Adipocyte (in vitro differentiated cells): ENCODE measurements around the gene ADAMTS17.

Source experiments
- DNase-seq: peaks from one replicate; pipeline ENCODE4 v3.0.0-alpha.2; 2015; ENCODE audit warnings: low read depth
- H3K27me3 ChIP-seq: replicated peaks from 2 replicates; pipeline ENCODE4 v1.7.0; 2013; ENCODE audit warnings: mild to moderate bottlenecking, low read length, moderate library complexity; ENCODE audit not compliant: control insufficient read depth, insufficient read depth
- H3K36me3 ChIP-seq: 2 replicates; pipeline ENCODE4 v1.7.0; 2013; ENCODE audit warnings: low read length, mild to moderate bottlenecking, moderate library complexity; ENCODE audit not compliant: control insufficient read depth, insufficient read depth, severe bottlenecking
- H3K4me1 ChIP-seq: 2 replicates; pipeline ENCODE4 v1.7.0; 2013; ENCODE audit warnings: mild to moderate bottlenecking, low read length, moderate library complexity; ENCODE audit not compliant: control insufficient read depth, insufficient read depth
- H3K4me3 ChIP-seq: 2 replicates; pipeline ENCODE4 v1.7.0; 2013; ENCODE audit warnings: mild to moderate bottlenecking, low read length, moderate library complexity
- H3K9ac ChIP-seq: 2 replicates; pipeline ENCODE4 v1.7.0; 2013; ENCODE audit warnings: mild to moderate bottlenecking, low read length, moderate library complexity
- H3K9me3 ChIP-seq: 2 replicates; pipeline ENCODE4 v1.7.0; 2013; ENCODE audit warnings: mild to moderate bottlenecking, low read length, moderate library complexity; ENCODE audit not compliant: control insufficient read depth

ADAMTS17 gene

DNA sequence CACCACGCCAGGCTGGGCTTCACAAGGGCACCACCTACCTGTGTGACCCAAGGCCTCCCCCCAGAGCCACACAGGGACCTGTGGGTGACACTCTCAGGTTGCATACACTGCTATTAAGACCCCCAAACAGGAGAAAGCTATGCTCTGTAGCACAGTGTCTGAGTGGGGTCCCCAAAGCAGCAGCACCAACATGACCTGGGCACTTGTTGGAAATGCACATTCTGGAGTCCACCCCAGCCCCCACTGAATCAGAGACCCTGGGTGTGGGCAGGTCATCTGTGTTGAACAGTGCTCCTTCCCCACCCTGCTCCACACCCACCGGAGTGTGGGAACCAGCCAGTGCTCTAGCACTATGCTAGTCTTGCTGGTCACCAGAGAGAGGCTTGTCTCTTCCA is 76.1 kb downstream of the ADAMTS17 start:
- H3K4me3 ChIP-seq, result no peak overlapping the region
- no peaks in the 10 kb centered on the region for H3K9me3 ChIP-seq
- H3K4me1 ChIP-seq, result no peaks in the 10 kb centered on the region
- no peaks in the 10 kb centered on the region for H3K36me3 ChIP-seq
- DNase-seq, result no peak
- peaks cover 3% of the 10 kb centered on the region for H3K27me3 ChIP-seq
- no peak overlapping the region for H3K9ac ChIP-seq

DNA sequence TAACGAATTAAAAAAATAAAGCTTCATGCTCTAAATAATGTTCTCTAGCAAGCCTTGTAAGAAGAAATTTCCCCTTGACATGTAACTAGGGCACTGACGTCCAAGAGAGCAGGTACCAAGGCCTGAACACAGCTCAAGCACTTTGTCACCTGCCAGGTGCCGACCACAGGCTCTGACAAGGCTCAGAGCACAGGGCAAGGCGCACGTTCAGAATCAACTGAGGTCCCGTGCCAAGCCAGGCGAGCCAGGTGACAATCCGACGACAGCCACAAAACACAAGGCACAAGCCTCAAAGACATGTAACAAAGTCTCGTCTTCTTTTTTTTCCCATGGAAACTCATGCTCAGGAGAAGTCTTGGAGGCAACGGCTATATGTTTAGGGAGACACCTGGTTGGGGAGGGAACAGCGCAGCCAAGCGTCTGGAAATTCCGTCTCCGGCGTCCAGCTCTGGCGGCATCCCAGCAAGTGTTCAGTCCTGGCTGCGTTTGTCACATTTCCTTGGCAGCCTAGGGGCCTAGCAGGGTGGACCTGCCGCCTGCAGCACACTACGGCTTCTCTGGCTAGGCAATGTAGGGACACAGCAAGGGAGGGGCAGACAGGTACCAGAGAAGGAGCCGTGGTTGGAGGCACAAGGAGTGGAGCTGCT is 76.7 kb downstream of the ADAMTS17 start:
- DNase-seq, result no peak
- Histone ChIP-seq H3K27me3 (peaks cover 3% of the 10 kb centered on the region), H3K4me3 (no peak overlapping the region), H3K4me1 (no peaks in the 10 kb centered on the region), H3K36me3 (no peaks in the 10 kb centered on the region), H3K9me3 (no peaks in the 10 kb centered on the region), H3K9ac (no peak overlapping the region)

DNA sequence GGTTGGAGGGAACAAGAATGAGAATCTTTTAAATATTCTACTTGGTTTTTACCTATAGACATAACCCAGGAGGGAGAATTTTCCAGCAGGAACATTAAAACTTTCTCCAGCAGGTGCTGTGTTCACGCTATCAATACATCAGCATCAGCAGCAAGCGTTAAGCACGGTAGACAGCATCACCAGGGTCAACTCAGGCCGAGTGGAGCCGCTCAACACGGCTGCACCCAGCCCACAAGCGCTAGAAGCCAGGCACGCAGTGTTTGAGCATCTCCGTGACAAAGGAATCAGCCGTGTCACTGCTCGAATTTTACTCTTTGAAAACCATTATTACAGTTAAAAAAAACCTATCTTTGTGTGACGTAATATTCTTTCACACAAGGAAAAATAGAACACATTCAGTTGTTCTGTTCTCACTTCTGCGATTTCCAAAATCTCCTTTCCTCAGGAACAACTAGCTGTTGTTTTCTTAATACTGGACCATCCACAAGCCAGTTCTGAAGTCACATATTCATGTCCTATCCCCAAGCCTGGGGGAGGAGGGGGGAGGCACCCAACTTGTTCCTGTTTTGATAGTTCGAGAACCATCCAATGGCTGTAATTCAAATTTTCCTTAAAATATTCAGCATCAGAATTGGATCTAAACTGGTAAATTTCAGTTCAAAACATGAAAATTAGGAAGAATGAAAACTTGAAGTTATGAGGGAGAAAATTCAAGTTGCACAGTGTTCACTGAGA is 77.9 kb downstream of the ADAMTS17 start:
- H3K9me3 ChIP-seq, result no peaks in the 10 kb centered on the region
- no peaks in the 10 kb centered on the region for H3K36me3 ChIP-seq
- H3K27me3 ChIP-seq, result peaks cover 3% of the 10 kb centered on the region
- no peak for DNase-seq
- no peak overlapping the region for H3K4me3 ChIP-seq
- no peak overlapping the region for H3K9ac ChIP-seq
- H3K4me1 ChIP-seq, result no peaks in the 10 kb centered on the region

DNA sequence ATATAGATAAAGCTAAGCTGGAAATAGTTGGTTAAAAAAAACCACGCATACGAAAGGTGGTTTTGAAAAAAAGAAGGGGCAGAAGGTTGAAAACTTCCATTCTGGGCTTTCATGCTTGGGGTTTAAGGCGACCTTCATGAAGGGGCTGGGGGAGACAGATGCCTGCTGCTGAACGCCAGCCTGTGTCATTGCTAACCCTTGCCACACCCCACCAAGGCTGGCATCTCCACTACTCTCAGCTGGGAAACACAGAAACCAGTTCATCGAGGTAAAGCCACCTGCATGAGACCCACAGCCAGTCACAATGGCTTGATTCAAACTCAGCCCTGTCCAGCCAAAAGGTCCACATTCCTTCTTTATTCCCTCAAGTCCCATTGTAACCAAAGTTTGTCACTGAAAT is 78.7 kb downstream of the ADAMTS17 start:
- no peak overlapping the region for H3K4me3 ChIP-seq
- H3K27me3 ChIP-seq, result peaks cover 3% of the 10 kb centered on the region
- H3K4me1 ChIP-seq, result no peaks in the 10 kb centered on the region
- no peak for DNase-seq
- no peak overlapping the region for H3K9ac ChIP-seq
- no peaks in the 10 kb centered on the region for H3K36me3 ChIP-seq
- H3K9me3 ChIP-seq, result no peaks in the 10 kb centered on the region

DNA sequence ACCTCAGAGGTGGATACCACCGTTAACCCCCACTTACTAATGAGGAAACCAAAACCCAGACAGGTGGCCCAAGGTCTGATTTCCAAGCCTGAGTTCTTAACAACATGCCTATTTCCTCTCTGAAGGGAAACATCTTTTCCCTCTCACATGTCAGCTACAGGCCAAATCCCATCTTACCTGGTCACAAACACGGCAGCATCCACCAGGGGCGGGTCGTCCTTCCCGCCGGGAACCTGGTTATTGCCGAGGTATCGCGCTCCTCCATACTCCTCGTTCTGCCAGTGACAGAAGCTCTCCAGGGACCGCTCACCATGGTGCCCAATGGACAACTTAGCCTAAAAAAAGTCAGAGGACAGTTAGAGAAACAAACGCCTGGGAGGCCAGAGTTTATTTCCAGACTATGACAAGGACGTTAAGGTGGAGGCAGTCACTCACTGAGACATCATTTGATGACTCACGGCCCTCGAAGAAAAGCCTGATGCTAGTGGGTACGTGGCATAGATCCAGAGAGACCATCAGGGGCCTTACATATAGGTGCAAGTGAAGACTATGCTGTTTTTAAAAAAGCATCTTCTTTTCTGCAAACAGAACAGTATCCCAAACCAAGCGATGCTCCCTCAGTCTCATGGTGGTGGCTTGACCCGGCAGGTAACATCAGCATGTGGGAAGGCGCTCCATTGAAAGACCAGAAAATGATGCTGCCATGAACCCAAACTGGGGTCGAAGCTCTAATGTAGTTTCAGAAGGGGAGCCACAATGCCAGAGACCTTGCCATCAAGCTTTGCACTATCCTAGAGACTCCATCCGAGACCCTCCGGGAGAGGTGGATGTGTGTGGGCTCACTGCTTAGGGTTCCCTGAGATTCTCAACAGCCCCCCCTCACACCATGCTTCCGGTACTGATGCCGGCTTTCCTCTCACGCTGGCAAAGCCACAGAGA is 80.2 kb downstream of the ADAMTS17 start:
- H3K9me3 ChIP-seq, result no peaks in the 10 kb centered on the region
- H3K27me3 ChIP-seq, result peaks cover 3% of the 10 kb centered on the region
- H3K4me3 ChIP-seq, result no peak overlapping the region
- no peak for DNase-seq
- no peak overlapping the region for H3K9ac ChIP-seq
- no peaks in the 10 kb centered on the region for H3K4me1 ChIP-seq
- H3K36me3 ChIP-seq, result no peaks in the 10 kb centered on the region

DNA sequence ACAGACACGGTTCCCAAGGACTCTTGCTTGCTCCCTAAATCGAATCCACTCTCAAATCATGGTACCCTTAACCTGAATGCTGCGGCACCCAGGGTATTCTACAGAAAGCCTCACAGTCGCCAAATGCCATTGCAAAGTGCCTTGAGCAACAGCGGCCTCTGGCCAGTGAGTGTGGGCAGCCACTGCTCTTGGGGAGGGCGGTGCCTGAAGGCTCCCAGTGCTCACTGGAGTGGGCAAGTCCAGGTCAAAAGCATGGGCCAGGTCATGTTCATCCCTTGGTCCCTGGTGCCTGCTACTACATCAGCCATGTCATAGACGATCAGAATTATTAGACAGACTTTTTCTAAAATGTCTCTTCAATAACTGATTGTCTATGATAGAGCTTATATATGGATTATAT is 82.5 kb downstream of the ADAMTS17 start:
- no peak for DNase-seq
- no peaks in the 10 kb centered on the region for H3K36me3 ChIP-seq
- H3K9me3 ChIP-seq, result no peaks in the 10 kb centered on the region
- no peak overlapping the region for H3K4me3 ChIP-seq
- no peak overlapping the region for H3K9ac ChIP-seq
- no peaks in the 10 kb centered on the region for H3K27me3 ChIP-seq
- H3K4me1 ChIP-seq, result no peaks in the 10 kb centered on the region

DNA sequence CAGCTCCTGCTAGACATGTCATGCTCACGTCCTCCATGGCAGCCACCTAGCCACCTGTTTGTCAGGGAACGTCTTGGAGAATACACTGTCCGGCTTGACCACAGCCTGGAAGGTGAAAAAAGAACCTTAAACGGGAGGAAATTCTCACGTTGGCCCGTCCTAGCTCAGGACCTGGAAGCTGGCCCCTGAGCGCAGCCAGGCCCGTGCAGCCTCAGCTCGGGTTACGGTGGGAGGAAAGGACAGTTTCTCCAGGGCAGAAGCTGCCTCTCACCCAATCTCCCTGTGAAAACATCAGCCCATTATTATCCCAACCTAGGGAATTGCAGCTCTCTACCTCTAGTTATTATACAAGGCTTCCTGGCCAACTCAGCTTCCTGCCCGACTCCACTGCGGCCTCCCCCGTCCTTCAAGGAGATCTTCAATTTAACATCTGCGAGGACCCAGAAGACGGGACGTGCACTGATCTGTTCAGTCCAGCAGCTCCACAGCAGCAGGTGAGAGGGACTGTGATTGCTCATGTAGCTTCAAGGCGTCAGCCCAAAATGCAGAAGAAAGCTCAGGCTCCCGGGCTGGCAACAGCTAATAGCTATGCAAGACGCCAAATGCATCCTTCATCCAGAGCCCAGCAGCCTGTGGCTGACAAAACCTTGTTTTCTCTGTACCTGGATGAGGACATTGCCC is 84.7 kb downstream of the ADAMTS17 start:
- DNase-seq, result no peak
- H3K9ac ChIP-seq, result no peak overlapping the region
- no peaks in the 10 kb centered on the region for H3K9me3 ChIP-seq
- H3K4me1 ChIP-seq, result no peaks in the 10 kb centered on the region
- H3K27me3 ChIP-seq, result peaks cover 4% of the 10 kb centered on the region
- H3K4me3 ChIP-seq, result no peak overlapping the region
- no peaks in the 10 kb centered on the region for H3K36me3 ChIP-seq

DNA sequence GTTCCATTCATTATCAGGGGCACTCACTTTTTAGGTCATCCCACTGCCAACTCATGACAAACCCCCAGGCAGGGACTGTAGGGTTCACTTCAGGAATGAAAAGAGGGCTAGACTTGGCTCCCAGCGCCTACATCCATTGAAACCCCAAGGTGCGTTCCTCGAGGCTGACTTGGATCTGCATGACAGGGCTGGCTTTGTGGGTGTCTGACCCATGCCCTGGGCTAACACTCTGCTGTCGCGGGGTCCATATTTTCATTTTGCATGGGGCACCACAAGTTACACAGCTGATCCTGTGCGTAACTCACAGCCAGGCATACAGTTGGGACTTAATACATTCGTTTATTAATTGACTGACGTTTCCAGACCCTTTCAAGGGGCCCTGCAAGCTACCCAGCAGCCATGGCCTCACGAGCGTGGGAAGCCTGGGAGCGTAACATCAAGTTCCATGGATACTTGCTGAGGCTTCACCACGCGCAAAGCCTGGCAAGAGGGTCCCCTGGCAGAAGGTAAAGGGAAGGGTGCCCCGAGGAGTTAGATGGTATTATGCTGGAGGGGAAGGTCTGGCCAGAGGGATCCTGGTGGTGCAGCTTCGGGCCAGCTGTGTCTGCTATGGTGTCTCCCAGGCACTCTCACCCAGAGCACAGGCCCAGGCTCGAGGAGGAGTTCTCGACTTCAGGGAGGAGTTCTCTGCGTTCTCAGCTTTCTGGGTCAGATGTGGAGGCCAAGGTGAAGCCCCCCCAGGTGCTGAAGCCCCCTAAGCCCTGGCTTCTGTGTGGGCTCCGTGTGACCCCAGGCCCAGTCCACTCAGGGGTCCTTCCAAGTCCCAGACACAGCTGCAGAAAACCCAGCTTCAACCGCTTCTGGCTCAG is 85.4 kb downstream of the ADAMTS17 start:
- no peaks in the 10 kb centered on the region for H3K36me3 ChIP-seq
- H3K4me1 ChIP-seq, result no peaks in the 10 kb centered on the region
- no peak for DNase-seq
- H3K9ac ChIP-seq, result no peak overlapping the region
- H3K27me3 ChIP-seq, result peaks cover 4% of the 10 kb centered on the region
- no peak overlapping the region for H3K4me3 ChIP-seq
- H3K9me3 ChIP-seq, result no peaks in the 10 kb centered on the region

DNA sequence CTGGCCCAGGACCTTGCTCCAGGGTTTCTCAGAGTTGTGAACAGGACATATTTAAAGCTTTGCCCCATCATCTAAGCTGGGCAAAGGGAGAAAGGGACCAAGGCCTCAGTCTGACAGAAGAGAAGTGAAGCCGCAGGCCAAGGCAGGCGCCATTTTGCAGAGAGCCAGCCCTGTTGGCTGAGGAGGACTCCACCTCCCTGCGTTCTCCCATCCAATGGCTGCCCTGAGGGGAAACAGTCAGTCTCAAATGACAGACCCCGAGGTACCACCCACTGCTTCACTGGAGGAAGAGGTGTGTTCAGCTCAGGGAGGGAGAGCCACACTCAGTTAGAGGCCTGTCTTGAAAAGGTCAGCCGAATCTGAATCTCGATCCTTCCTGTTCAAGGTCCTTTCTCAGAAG is 86.1 kb downstream of the ADAMTS17 start:
- DNase-seq, result no peak
- H3K27me3 ChIP-seq, result peaks cover 4% of the 10 kb centered on the region
- H3K4me1 ChIP-seq, result no peaks in the 10 kb centered on the region
- H3K9ac ChIP-seq, result no peak overlapping the region
- no peaks in the 10 kb centered on the region for H3K36me3 ChIP-seq
- no peaks in the 10 kb centered on the region for H3K9me3 ChIP-seq
- H3K4me3 ChIP-seq, result no peak overlapping the region

DNA sequence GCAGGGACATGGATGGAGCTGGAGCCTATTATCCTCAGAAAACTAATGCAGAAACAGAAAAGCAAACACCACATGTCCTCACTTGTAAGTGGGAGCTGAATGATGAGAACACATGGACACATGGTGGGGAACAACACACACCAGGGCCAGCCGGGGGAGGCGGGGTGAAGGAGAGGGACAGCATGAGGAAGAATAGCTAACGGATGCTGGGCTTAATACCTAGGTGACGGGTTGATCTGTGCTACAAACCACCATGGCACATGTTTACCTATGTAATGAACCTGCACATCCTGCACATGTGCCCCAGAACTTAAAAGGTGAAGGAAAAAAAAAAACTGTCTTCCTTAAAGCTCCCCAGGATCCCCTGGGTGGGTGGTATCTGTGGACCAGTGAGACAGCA is 87.1 kb downstream of the ADAMTS17 start:
- Histone ChIP-seq H3K9ac (no peak overlapping the region), H3K36me3 (no peaks in the 10 kb centered on the region), H3K4me1 (no peaks in the 10 kb centered on the region), H3K9me3 (no peaks in the 10 kb centered on the region), H3K27me3 (peaks cover 4% of the 10 kb centered on the region), H3K4me3 (no peak overlapping the region)
- no peak for DNase-seq
